ENCODE results near the gene C1orf52.

Gene C1orf52

DNA sequence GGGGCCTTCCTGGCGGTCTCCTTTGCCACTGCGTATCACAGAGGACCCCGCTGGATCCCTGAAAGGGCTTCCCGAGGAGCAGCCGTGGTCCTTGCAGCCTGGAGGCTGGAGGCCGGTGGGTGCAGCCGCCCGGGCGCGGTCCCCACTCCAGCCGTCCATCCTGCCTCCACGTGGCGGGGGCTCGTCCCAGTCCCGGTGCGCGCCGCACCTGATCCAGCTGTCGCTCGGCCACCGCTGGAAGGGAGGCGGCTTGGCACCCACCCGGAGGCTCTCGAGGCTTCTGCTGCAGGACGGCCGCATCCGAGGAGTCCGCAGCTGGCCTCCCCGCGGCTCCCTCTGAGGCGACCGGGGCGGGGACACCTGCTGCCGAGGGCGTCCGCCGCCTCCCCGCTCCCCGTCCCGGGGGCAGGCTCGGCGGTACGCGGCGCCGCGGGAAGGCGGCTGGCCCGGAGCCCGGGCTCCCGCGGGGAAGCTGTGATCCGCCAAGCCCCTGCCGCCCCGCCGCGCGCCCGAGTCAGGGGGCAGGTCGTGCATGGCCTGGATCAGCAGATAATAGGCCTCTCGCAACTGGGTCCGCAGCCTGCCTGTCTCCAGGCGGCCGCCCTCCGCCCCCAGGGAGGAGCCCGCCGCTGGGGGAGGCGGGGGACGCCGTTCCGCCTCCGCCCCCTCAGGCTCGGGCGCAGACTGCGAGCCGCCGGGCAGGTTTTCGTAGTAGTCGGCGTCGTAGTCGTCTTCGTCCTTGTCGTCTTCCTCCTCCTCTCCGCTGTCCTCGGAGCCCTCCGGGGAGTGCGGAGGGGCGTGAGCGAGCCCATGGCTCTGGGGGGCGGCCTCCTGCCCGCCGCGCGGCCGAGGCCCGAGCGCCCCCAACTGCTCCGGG is 58.8 kb downstream of the C1orf52 start, which contains the start of gene SYDE2:
Gene SYDE2 (minus strand): TSS at position 554 of the 877 bp plus-strand sequence. CDS start 20 bp downstream, at position 534.
- DNase-seq (ENCODE audit: low spot score in 2 of 2) = peak; percentile 49 to 84
- Mint-ChIP-seq H3K27ac (no peak within 1 kb of the TSS), H3K9me3 (no peaks in the 10 kb centered on the region), H3K36me3 (no peaks in the 10 kb centered on the region), H3K4me3 (peak within 1 kb of the TSS; percentile 80), H3K4me1 (peaks cover 12% of the 10 kb centered on the region)
- peak; percentile 86 for ATAC-seq
